BE2C (cell line): ENCODE measurements around the gene PSTPIP1.

Source experiments
- DNase-seq: peaks from one replicate; pipeline ENCODE4 v3.0.0-alpha.2; 2020
- H3K27me3 ChIP-seq: fragments of 250-450 bp; sonication (Bioruptor Pico); 2 replicates; pipeline ENCODE4 v1.5.1; 2020; ENCODE audit warnings: mild to moderate bottlenecking
- H3K36me3 ChIP-seq: fragments of 250-450 bp; sonication (Bioruptor Pico); 2 replicates; pipeline ENCODE4 v1.5.1; 2020; ENCODE audit warnings: mild to moderate bottlenecking
- H3K4me1 ChIP-seq: fragments of 250-450 bp; sonication (Bioruptor Pico); 2 replicates; pipeline ENCODE4 v1.5.1; 2020
- H3K4me3 ChIP-seq: 2 replicates; pipeline ENCODE4 v1.5.1; 2011; ENCODE audit warnings: low read depth, low read length
- H3K9me3 ChIP-seq: fragments of 250-450 bp; sonication (Bioruptor Pico); 2 replicates; pipeline ENCODE4 v1.5.1; 2020
- TF ChIP-seq, protein P1 (sequence below): IDR thresholded peaks from 2 replicates; pipeline ENCODE4 v1.5.1; 2012; ENCODE audit warnings: mild to moderate bottlenecking, low read depth, low read length

PSTPIP1 gene

DNA sequence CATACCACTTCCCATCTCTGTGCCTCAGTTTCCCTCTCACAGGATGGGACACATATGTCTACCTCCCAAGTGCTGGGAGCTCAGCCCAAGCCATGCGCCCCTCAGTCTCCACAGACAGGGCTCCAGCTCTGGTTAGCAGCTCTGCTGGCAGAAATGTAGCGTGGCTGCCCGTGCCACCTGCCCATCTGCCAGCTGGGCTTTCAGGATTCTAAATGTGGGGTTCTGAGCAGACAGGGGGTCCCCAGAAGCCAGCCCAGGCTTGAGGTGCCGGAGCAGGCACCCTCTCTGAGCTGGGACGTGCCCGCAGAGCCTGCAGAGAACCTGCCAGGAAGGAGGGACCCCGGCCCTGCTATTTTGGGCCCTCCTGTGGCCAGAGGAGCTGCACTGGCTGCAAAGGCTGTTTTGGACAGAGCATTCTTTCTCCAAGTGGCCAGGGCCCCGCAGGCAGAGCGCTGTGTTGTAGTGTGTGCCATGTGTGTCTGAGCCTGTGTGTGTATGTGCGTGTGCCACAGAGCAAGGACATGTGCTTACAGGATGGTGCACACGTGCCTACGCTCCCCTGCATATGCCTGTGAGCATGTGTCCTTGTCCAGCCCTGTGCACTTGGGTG is 31.7 kb downstream of the PSTPIP1 start:
- Histone ChIP-seq H3K4me3 (no peak overlapping the region), H3K4me1 (no peaks in the 10 kb centered on the region)
- TF ChIP-seq, protein P1, sequence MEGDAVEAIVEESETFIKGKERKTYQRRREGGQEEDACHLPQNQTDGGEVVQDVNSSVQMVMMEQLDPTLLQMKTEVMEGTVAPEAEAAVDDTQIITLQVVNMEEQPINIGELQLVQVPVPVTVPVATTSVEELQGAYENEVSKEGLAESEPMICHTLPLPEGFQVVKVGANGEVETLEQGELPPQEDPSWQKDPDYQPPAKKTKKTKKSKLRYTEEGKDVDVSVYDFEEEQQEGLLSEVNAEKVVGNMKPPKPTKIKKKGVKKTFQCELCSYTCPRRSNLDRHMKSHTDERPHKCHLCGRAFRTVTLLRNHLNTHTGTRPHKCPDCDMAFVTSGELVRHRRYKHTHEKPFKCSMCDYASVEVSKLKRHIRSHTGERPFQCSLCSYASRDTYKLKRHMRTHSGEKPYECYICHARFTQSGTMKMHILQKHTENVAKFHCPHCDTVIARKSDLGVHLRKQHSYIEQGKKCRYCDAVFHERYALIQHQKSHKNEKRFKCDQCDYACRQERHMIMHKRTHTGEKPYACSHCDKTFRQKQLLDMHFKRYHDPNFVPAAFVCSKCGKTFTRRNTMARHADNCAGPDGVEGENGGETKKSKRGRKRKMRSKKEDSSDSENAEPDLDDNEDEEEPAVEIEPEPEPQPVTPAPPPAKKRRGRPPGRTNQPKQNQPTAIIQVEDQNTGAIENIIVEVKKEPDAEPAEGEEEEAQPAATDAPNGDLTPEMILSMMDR, result no peak

DNA sequence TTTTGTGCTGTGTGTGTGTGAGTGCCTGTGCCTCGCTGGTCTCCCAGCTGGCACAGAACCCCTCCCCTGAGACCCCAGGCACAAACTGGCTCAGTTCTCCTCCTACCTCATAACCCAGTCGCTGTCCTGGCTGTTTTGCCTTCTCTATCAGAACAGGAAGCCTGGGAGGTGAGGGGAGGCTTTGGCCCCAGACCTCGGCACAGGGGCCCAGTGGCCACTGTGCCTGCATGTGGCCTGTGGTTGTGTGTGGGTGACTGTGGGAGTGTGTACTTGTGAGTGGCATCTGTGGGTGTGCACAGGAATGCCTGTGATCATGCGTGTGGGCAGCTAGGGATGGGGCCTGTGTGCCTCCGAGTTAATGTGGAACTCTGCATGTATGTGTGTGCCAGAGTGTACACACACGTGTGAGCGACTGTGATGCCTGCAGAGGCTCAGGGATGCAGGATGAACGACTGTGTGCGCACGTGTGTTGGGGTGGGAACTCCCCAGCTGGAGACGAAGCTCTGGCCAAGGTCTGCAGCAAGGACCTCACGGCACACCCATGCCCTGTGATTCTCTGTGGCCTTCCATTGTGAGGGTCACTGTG is 32.3 kb downstream of the PSTPIP1 start:
- H3K9me3 ChIP-seq, result no peaks in the 10 kb centered on the region
- TF ChIP-seq, protein P1, result no peak
- H3K4me3 ChIP-seq, result no peak overlapping the region
- no peaks in the 10 kb centered on the region for H3K4me1 ChIP-seq
- H3K27me3 ChIP-seq, result no peaks in the 10 kb centered on the region
- no peaks in the 10 kb centered on the region for H3K36me3 ChIP-seq
- peak; percentile 5 for DNase-seq

More for the DNA sequence above, 31.7 kb downstream of the PSTPIP1 start:
- Histone ChIP-seq H3K36me3 (no peaks in the 10 kb centered on the region), H3K27me3 (no peaks in the 10 kb centered on the region), H3K9me3 (no peaks in the 10 kb centered on the region)
- DNase-seq, result no peak

DNA sequence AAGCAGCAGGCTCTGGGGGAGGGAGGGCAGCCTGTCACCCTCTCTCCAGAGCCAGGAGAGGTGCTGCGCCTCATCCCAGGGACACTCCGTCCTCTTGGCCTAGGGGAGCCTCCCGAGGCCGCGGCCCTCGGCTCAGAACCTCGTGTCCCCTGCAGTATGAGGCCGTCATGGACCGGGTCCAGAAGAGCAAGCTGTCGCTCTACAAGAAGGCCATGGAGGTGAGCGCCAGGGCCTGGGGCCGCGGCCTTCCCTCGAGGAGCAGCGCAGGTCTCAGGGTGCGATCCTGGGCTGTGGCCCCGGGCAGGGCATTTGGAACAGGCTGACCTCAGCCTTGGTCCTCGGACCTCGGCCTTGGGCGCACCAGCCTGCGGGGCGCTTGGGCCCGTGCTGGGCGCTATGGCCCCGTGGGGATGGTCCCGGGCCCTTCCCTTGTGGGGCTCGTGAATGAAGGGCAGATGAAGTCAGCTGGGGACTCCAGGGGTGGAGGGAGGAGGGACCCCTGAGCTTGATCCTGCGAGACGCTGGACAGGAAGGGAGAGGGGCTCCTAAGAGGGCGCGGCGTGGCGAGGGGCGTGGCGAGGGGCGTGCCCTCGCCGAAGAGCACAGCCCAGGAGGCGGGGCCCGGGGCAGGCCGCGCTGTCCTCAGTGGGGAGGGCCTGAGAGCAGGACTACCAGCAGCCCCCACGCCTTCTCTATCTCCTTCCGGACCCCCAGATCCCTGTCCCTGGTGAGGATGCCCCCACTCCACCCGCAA is 32.9 kb downstream of the PSTPIP1 start:
- TF ChIP-seq, protein P1, result no peak
- Histone ChIP-seq H3K9me3 (no peaks in the 10 kb centered on the region), H3K36me3 (no peaks in the 10 kb centered on the region), H3K27me3 (no peaks in the 10 kb centered on the region), H3K4me3 (no peak overlapping the region), H3K4me1 (no peaks in the 10 kb centered on the region)
- peak; percentile 7 for DNase-seq

DNA sequence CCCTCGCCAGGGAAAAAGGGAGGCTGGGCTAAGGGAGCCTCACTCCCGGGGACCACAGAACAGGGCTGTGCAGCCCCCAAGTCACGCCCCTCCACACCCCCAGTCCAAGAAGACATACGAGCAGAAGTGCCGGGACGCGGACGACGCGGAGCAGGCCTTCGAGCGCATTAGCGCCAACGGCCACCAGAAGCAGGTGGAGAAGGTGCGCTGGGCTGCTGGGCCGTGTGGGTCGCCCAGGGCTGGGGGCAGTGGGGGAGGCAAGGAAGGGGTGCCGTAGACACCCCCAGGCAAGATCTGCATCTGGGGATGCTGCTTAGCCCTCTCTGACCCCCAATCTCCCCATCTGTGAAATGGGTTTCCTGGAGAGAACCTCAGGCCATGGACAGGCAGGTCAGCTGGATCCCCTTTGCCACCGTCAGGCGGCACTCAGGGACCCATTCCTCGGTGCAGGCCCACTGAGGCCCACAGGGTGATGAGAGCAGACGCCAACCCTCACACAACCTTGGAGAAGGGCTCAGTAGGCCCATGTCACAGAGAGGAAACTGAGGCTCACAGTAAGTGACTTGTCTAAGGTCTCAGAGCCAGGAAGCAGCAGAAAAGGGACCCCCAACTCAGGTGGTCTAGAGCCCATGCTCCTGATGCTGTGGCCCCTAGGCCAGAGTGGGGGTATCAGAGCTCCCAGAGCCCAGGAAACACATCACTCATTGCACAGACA is 33.7 kb downstream of the PSTPIP1 start:
- DNase-seq, result no peak
- H3K4me3 ChIP-seq, result no peak overlapping the region

DNA sequence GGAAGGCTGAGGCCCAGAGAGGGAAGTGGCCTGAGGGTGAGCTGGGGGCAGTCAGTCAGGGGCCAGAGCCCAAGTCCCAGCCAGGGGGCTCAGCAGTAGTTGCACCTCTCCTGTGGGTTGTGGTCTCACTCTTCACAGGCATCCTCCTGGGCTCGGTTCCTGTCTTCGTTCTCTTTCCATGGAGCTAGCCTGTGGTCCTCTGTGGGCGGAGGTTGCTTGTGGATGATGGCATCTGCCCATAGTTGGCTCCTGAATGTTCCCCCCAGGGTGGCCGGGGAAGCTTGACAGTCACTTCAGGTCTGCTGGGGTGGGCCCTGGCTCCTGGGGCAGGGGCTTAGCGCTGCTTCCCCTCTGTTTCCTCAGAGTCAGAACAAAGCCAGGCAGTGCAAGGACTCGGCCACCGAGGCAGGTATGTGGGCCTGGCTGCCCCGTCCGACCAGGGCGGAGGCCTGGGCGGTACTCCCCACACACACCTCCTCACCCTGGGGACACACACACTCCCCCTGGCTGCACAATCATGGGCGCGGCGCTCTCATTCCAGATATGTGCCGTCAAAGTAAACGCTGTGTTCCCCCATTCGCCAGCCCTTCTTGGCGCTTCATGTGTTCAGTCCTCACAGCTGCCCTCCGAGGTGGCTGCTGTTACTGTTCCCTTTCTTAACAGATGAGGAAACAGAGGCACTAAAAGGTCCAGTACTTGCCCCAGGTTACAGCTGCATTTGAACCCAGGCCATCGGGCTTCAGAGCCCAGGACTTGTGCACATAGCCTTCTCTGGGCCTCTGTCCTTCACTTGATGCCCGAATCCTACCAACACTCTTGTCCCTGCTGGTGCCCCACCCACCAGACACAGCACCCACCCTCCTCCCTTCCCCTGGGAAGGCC is 34.5 kb downstream of the PSTPIP1 start:
- H3K4me3 ChIP-seq, result no peak overlapping the region
- H3K4me1 ChIP-seq, result no peaks in the 10 kb centered on the region
- H3K9me3 ChIP-seq, result no peaks in the 10 kb centered on the region
- H3K27me3 ChIP-seq, result no peaks in the 10 kb centered on the region
- TF ChIP-seq, protein P1, result no peak
- no peaks in the 10 kb centered on the region for H3K36me3 ChIP-seq
- DNase-seq, result peak; percentile 10

More for the DNA sequence above, 33.7 kb downstream of the PSTPIP1 start:
- TF ChIP-seq, protein P1, result no peak
- H3K9me3 ChIP-seq, result no peaks in the 10 kb centered on the region
- no peaks in the 10 kb centered on the region for H3K4me1 ChIP-seq
- no peaks in the 10 kb centered on the region for H3K27me3 ChIP-seq
- H3K36me3 ChIP-seq, result no peaks in the 10 kb centered on the region
